Transverse colon (tissue), 4 donors: ENCODE results near the gene THSD7A. TPM values are rescaled to one million over a fixed set of nuclear protein-coding genes. Genes with fewer than 3 reads are reported as not detected.

ENCODE experiments used
- DNase-seq: peaks from one replicate; pipeline ENCODE4 v3.0.0-alpha.2; 2019
- H3K27ac ChIP-seq, 4 donors: fragments of 200-600 bp; sonication (generic); 2 replicates each; pipeline ENCODE4 v1.5.1; 2016 to 2018; ENCODE audit warnings: inconsistent platforms in 4 of 4
- H3K27me3 ChIP-seq: fragments of 200-600 bp; sonication (generic); 2 replicates; pipeline ENCODE4 v1.5.1; 2017; ENCODE audit warnings: inconsistent platforms
- H3K36me3 ChIP-seq, 4 donors: fragments of 200-600 bp; sonication (generic); 2 replicates each; pipeline ENCODE4 v1.5.1; 2017 to 2019; ENCODE audit warnings: inconsistent platforms in 4 of 4
- H3K4me1 ChIP-seq, 4 donors: fragments of 200-600 bp; sonication (generic); 2 replicates each; pipeline ENCODE4 v1.5.1; 2017 to 2020; ENCODE audit warnings: inconsistent platforms in 4 of 4
- H3K4me3 ChIP-seq, 4 donors: fragments of 200-600 bp; sonication (generic); 1 replicate in 1 of 4; 2 replicates in 3 of 4; pipeline versions ENCODE4 v1.5.1 to v1.6.1; 2017 to 2019; ENCODE audit warnings: inconsistent platforms in 4 of 4
- H3K9me3 ChIP-seq, 2 donors: fragments of 200-600 bp; sonication (generic); 2 replicates each; pipeline ENCODE4 v1.5.1; 2017 to 2019; ENCODE audit warnings: inconsistent platforms in 2 of 2
- EP300 ChIP-seq: sonication (generic); formaldehyde crosslinking; IDR thresholded peaks from one replicate; pipeline ENCODE4 v1.6.1; 2017; ENCODE audit warnings: antibody characterized with exemption, low read depth
- POLR2A ChIP-seq: fragments of 450-650 bp; IDR thresholded peaks from one replicate; pipeline ENCODE4 v1.6.1; 2016; ENCODE audit warnings: antibody characterized with exemption, mild to moderate bottlenecking, moderate library complexity
- POLR2AphosphoS5 ChIP-seq, 3 donors: sonication (generic); formaldehyde crosslinking; IDR thresholded peaks; one replicate each; pipeline ENCODE4 v1.6.1; 2016; ENCODE audit warnings: antibody characterized with exemption in 3 of 3
- WGBS, 2 donors: methylation state at CpG; one replicate each; pipeline ENCODE4 v1.1.5; 2018; ENCODE audit warnings: low coverage in 1 of 2; 5-methylcytosine and 5-hydroxymethylcytosine counted together
- in situ Hi-C, 4 donors: fragments of 200-750 bp; cut with MboI; loops; one replicate each; pipeline versions ENCODE4 v1.15.0 to v1.15.1; 2017; ENCODE audit warnings: low sequenced_read_pairs in 3 of 4, low pct_ligation_motif_present in 1 of 4, low pct_unique_long_range_greater_than_20kb in 1 of 4
- intact Hi-C: fragments of 100-400 bp; cut with DNase I; formaldehyde crosslinking; loops from one replicate; pipeline ENCODE4 v1.15.1; 2023; ENCODE audit warnings: low total_unique reads
- total RNA-seq, 4 donors: library from RNA; depleted of rRNA; stranded (reverse); fragments of >200 nt; gene quantifications; one replicate each; pipeline ENCODE4 v1.1.0, GENCODE V29; 2016
- TF ChIP-seq, protein P1 (sequence below), 5 experiments: fragments of 200-600 bp in 3 of 5; fragments of 450-650 bp in 2 of 5; sonication (generic) in 3 of 5; IDR thresholded peaks; 1 replicate in 2 of 5; 2 replicates in 3 of 5; pipeline ENCODE4 v1.5.1; 2016 to 2017; ENCODE audit warnings: antibody characterized with exemption in 5 of 5, inconsistent platforms in 3 of 5, mild to moderate bottlenecking in 2 of 5, moderate library complexity in 1 of 5

THSD7A gene
- total RNA-seq, 4 donors from 2014 or later: 1.9 to 18.9 (median 2.0) TPM

DNA sequence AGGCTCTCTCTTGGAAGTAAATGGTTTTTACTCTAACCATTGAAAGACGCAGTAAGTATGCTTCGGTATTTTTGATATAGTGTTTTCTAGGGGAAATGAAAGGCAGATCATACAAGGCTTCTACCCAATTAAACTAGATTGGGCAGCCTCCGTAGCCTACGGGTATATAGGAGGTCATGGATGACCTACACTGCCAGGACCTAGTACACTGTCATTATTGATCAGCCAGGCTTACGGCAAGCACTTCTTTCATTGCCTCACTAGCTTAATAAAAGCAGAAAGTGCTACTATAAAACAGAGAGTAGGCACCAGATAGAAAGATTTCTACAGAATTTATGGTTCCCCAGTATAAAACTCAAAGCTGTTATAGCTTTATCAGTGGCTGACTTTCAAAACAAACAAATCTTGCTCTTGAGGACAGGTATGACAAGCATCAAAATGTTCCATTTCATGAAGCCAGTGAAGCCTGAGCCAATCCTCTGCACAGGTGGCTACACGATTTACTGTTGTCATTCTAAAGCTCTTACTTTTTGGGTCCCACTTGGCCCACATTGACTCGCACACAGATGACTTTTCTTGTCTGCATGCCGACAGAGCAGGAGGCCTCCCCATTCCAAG, 358.1 kb downstream of the THSD7A start:
- TF ChIP-seq EP300 (no peak), POLR2AphosphoS5 (IDR thresholded peaks at IDR 0.05) (no peak), POLR2A (no peak)
- TF ChIP-seq, protein P1, sequence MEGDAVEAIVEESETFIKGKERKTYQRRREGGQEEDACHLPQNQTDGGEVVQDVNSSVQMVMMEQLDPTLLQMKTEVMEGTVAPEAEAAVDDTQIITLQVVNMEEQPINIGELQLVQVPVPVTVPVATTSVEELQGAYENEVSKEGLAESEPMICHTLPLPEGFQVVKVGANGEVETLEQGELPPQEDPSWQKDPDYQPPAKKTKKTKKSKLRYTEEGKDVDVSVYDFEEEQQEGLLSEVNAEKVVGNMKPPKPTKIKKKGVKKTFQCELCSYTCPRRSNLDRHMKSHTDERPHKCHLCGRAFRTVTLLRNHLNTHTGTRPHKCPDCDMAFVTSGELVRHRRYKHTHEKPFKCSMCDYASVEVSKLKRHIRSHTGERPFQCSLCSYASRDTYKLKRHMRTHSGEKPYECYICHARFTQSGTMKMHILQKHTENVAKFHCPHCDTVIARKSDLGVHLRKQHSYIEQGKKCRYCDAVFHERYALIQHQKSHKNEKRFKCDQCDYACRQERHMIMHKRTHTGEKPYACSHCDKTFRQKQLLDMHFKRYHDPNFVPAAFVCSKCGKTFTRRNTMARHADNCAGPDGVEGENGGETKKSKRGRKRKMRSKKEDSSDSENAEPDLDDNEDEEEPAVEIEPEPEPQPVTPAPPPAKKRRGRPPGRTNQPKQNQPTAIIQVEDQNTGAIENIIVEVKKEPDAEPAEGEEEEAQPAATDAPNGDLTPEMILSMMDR (IDR thresholded peaks at IDR 0.05): no peak
- no peaks in the 10 kb centered on the region for H3K36me3 ChIP-seq
- no peaks in the 10 kb centered on the region for H3K27me3 ChIP-seq
- WGBS, 2 donors: 53 to 62% methylated on average over 5 to 8 of the region's 8 CpGs
- no peak overlapping the region for H3K27ac ChIP-seq
- DNase-seq: no peak
- intact Hi-C loops (no loop called here), in situ Hi-C loops (no loop called here)
- no peak overlapping the region for H3K4me3 ChIP-seq
- H3K4me1 ChIP-seq: peaks cover 0 to 9% (median 0%) of the 10 kb centered on the region in 4 donors
- no peaks in the 10 kb centered on the region for H3K9me3 ChIP-seq

DNA sequence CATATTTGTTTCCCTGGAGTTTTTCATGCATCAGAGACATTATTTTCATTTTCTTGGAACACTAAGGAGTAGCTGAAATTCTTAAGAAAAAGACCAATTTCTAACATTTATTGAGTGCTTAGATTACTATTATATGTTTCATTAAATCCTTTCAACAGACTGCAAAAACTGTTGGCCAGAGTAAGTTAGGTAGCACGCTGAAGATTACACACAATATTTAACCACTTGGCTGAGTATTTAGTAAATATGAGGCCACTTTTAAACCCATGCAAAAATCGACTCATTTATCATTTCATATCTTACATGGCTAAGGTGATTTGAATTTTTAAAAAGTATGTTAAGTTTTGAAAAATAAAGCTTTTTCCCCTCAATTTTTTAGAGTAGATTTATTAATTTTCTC, 358.8 kb downstream of the THSD7A start:
- 58 to 69% methylated on average over 2 of the region's 2 CpGs for WGBS, 2 donors
- in situ Hi-C loops (no loop called here), intact Hi-C loops (no loop called here)

DNA sequence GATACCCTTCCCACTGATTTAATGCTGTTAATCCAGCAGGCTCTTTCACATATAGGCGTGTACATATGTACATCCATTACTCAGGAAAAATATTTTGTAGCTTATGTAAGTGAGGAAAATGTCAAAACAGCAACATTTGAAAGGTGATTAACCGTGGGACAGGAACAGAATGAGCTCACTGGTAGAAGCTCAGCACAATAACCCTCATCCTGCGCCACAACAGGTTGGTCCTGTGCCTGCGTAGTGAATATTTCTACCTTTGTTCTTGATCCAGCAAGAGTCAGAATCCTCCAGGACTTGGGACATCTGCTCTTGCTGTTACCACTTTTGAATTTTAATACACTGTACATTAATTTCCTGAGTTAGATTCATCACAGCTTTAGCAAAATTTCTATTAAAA, 359.4 kb downstream of the THSD7A start:
- H3K9me3 ChIP-seq: no peaks in the 10 kb centered on the region
- no peaks in the 10 kb centered on the region for H3K27me3 ChIP-seq
- in situ Hi-C loops (no loop called here), intact Hi-C loops (no loop called here)
- DNase-seq: no peak
- TF ChIP-seq EP300 (no peak), POLR2A (no peak), POLR2AphosphoS5 (IDR thresholded peaks at IDR 0.05) (no peak)
- TF ChIP-seq, protein P1 (IDR thresholded peaks at IDR 0.05): no peak
- no peak overlapping the region for H3K4me3 ChIP-seq
- H3K27ac ChIP-seq: no peak overlapping the region
- WGBS, 2 donors: 73 to 88% methylated on average over 3 to 4 of the region's 4 CpGs
- H3K4me1 ChIP-seq: peaks cover 0 to 9% (median 0%) of the 10 kb centered on the region in 4 donors
- no peaks in the 10 kb centered on the region for H3K36me3 ChIP-seq

More for the DNA sequence above, 358.8 kb downstream of the THSD7A start:
- Histone ChIP-seq H3K4me1 (peaks cover 0 to 9% (median 0%) of the 10 kb centered on the region in 4 donors), H3K27ac (no peak overlapping the region), H3K9me3 (no peaks in the 10 kb centered on the region), H3K36me3 (no peaks in the 10 kb centered on the region), H3K27me3 (no peaks in the 10 kb centered on the region), H3K4me3 (no peak overlapping the region)
- TF ChIP-seq EP300 (no peak), POLR2A (no peak), POLR2AphosphoS5 (IDR thresholded peaks at IDR 0.05) (no peak)
- TF ChIP-seq, protein P1 (IDR thresholded peaks at IDR 0.05): no peak
- DNase-seq: no peak

DNA sequence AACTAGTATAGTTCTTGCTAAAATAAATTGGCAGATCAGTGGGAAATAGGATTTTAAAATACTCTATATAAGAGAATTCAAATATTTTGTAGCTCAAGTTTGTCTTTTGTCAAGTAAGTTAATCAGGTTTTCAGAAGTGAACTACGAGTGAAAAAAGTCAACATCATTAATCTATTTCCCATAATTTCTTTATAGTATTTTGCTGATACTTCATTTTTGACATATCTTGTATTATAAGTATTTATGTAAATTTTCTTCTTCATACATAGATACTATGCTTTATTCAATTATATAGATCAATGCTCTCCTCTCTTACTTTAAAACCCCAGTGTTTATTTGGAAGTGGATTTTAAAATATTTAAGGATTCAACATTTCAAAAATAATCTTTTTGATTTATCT, 360.7 kb downstream of the THSD7A start:
- 78 to 83% methylated on average over 1 of the region's 1 CpG for WGBS, 2 donors
- intact Hi-C loops (no loop called here), in situ Hi-C loops (no loop called here)
- Histone ChIP-seq H3K27ac (no peak overlapping the region), H3K4me1 (peaks cover 0 to 9% (median 0%) of the 10 kb centered on the region in 4 donors), H3K4me3 (no peak overlapping the region), H3K9me3 (no peaks in the 10 kb centered on the region), H3K36me3 (no peaks in the 10 kb centered on the region), H3K27me3 (no peaks in the 10 kb centered on the region)
- DNase-seq: no peak
- TF ChIP-seq, protein P1 (IDR thresholded peaks at IDR 0.05): no peak
- TF ChIP-seq POLR2AphosphoS5 (IDR thresholded peaks at IDR 0.05) (no peak), EP300 (no peak), POLR2A (no peak)
